IMR-90 (cell line): Measurements from ENCODE around the gene CALN1. TPM values are rescaled to one million over a fixed set of nuclear protein-coding genes. Genes with fewer than 3 reads are reported as not detected.

Experiments
- ATAC-seq: fragments of 200-7000 bp; cut with Tn5 transposase; 2 replicates; pipeline ENCODE4 v1.9.1; 2020; ENCODE audit warnings: low read depth, mild to moderate bottlenecking, moderate library complexity
- BruUV-seq: library from RNA; stranded (reverse); fragments of 400-500 nt; replicated peaks from 2 replicates; lab custom pipeline; 2021; lab: Mats Ljungman, UMichigan
- CTCF ChIA-PET: fragments of 300-600 bp; formaldehyde crosslinking; extraction: SDS; loops from one replicate; lab custom pipeline; 2021; ENCODE audit warnings: antibody characterized with exemption; lab: Yijun Ruan, JAX
- POLR2A ChIA-PET: fragments of 300-600 bp; sonication (Branson Sonifier 250); formaldehyde crosslinking; loops from one replicate; lab custom pipeline; 2022; ENCODE audit warnings: antibody characterized with exemption; ENCODE audit not compliant: unreplicated experiment; lab: Charles Lee
- DNase-seq: peaks from one replicate; pipeline ENCODE4 v3.0.0; 2013
- H2AFZ ChIP-seq: replicated peaks from 2 replicates; pipeline ENCODE3; 2013; ENCODE audit warnings: low read length, mild to moderate bottlenecking; ENCODE audit not compliant: poor library complexity
- H2AK5ac ChIP-seq: 2 replicates; pipeline ENCODE4 v1.6.1; 2013; ENCODE audit warnings: low read depth, low read length, inconsistent platforms
- H2AK9ac ChIP-seq: replicated peaks from 2 replicates; pipeline ENCODE3; 2013; ENCODE audit warnings: mild to moderate bottlenecking, low read depth, low read length, moderate library complexity; ENCODE audit not compliant: poor library complexity
- H2BK120ac ChIP-seq: 2 replicates; pipeline ENCODE4 v1.6.1; 2013; ENCODE audit warnings: low read depth, low read length, inconsistent platforms
- H2BK15ac ChIP-seq: 3 replicates; pipeline ENCODE4 v1.6.1; 2013; ENCODE audit warnings: low read depth, low read length, inconsistent platforms
- H2BK20ac ChIP-seq: 2 replicates; pipeline ENCODE4 v1.6.1; 2013; ENCODE audit warnings: low read depth, mild to moderate bottlenecking, inconsistent platforms, low read length, moderate library complexity
- H2BK5ac ChIP-seq: 2 replicates; pipeline ENCODE4 v1.6.1; 2013; ENCODE audit warnings: mild to moderate bottlenecking, low read depth, low read length, inconsistent platforms; ENCODE audit not compliant: poor library complexity, severe bottlenecking
- H3K14ac ChIP-seq: replicated peaks from 2 replicates; pipeline ENCODE4 v1.6.1; 2013; ENCODE audit warnings: low read depth, low read length, inconsistent platforms
- H3K18ac ChIP-seq: 2 replicates; pipeline ENCODE4 v1.6.1; 2013; ENCODE audit warnings: low read depth, low read length, control low read depth
- H3K23ac ChIP-seq: 2 replicates; pipeline ENCODE4 v1.6.1; 2013; ENCODE audit warnings: low read depth, low read length, inconsistent platforms
- H3K27ac ChIP-seq: 2 replicates; pipeline ENCODE4 v1.5.1; 2013; ENCODE audit warnings: mild to moderate bottlenecking, control low read depth, low read length; ENCODE audit not compliant: insufficient read depth
- H3K27me3 ChIP-seq: 2 replicates; pipeline ENCODE4 v1.6.1; 2013; ENCODE audit warnings: low read length; ENCODE audit not compliant: control insufficient read depth, insufficient read depth
- H3K36me3 ChIP-seq: 2 replicates; pipeline ENCODE4 v1.6.1; 2013; ENCODE audit warnings: low read length, mixed read lengths; ENCODE audit not compliant: control insufficient read depth, insufficient read depth
- H3K4ac ChIP-seq: 2 replicates; pipeline ENCODE4 v1.6.1; 2013; ENCODE audit warnings: low read depth, low read length, inconsistent platforms
- H3K4me1 ChIP-seq: 2 replicates; pipeline ENCODE4 v1.6.1; 2013; ENCODE audit warnings: low read length, mixed read lengths; ENCODE audit not compliant: control insufficient read depth, insufficient read depth
- H3K4me2 ChIP-seq: 2 replicates; pipeline ENCODE4 v1.6.1; 2013; ENCODE audit warnings: low read depth, mild to moderate bottlenecking, control low read depth, low read length, moderate library complexity
- H3K4me3 ChIP-seq: 2 replicates; pipeline ENCODE4 v1.5.1; 2013; ENCODE audit warnings: low read depth, mild to moderate bottlenecking, control low read depth, low read length, moderate library complexity; ENCODE audit not compliant: insufficient read depth
- H3K56ac ChIP-seq: 2 replicates; pipeline ENCODE4 v1.6.1; 2013; ENCODE audit warnings: low read length, inconsistent platforms; ENCODE audit not compliant: insufficient read depth; ENCODE audit errors: extremely low read depth
- H3K79me1 ChIP-seq, 2 experiments: 2 replicates each; pipeline ENCODE4 v1.6.1; 2013; ENCODE audit warnings: low read length in 2 of 2, inconsistent platforms in 1 of 2, low read depth in 1 of 2
- H3K9ac ChIP-seq: 2 replicates; pipeline ENCODE4 v1.6.1; 2013; ENCODE audit warnings: low read depth, low read length, control low read depth
- H3K9me1 ChIP-seq: 2 replicates; pipeline ENCODE4 v1.6.1; 2013; ENCODE audit warnings: low read length, inconsistent platforms; ENCODE audit not compliant: insufficient read depth
- H3K9me3 ChIP-seq: 2 replicates; pipeline ENCODE4 v1.6.1; 2013; ENCODE audit warnings: low read length; ENCODE audit not compliant: control insufficient read depth, insufficient read depth
- H4K20me1 ChIP-seq: 2 replicates; pipeline ENCODE4 v1.6.1; 2013; ENCODE audit warnings: low read length, inconsistent platforms; ENCODE audit not compliant: insufficient read depth
- H4K5ac ChIP-seq: 2 replicates; pipeline ENCODE4 v1.6.1; 2013; ENCODE audit warnings: mild to moderate bottlenecking, low read depth, low read length, control low read depth
- H4K8ac ChIP-seq, 2 experiments: 2 replicates each; pipeline ENCODE4 v1.6.1; 2013; ENCODE audit warnings: low read depth in 2 of 2, low read length in 2 of 2, control low read depth in 1 of 2, inconsistent platforms in 1 of 2
- H4K91ac ChIP-seq: 2 replicates; pipeline ENCODE4 v1.6.1; 2013; ENCODE audit warnings: low read depth, low read length, inconsistent platforms; ENCODE audit not compliant: insufficient read depth
- CEBPB ChIP-seq: IDR thresholded peaks from 2 replicates; pipeline ENCODE4 v1.6.1; 2012; ENCODE audit warnings: low read depth, low read length, improper control_type of control experiment
- WGBS, 2 experiments: methylation state at CpG; one replicate each; pipeline versions ENCODE4 v1.1.5 to v1.1.7; 2013; ENCODE audit warnings: missing lambda C conversion rate in 2 of 2; ENCODE audit not compliant: insufficient read length in 1 of 2; ENCODE audit errors: extremely low coverage in 2 of 2; 5-methylcytosine and 5-hydroxymethylcytosine counted together
- dilution Hi-C: fragments of 300-500 bp; cut with HindIII; formaldehyde crosslinking; loops from one replicate; pipeline ENCODE4 v1.14.3; 2018; ENCODE audit warnings: low sequenced_read_pairs; ENCODE audit not compliant: unreplicated experiment
- in situ Hi-C: fragments of 300-500 bp; cut with MboI; formaldehyde crosslinking; loops from 3 replicates; pipeline ENCODE4 v1.14.3; 2019; ENCODE audit warnings: low sequenced_read_pairs, inconsistent platforms, mixed read lengths
- intact Hi-C: fragments of 100-400 bp; cut with micrococcal nuclease; formaldehyde crosslinking; loops from 2 replicates; pipeline ENCODE4 v1.10.0; 2022
- polyA plus RNA-seq, 3 experiments: library from polyadenylated mRNA; depleted of rRNA; stranded (reverse); fragments of >200 nt; gene quantifications; 2 replicates each; pipeline ENCODE4 v1.2.3, GENCODE V29; 2012; ENCODE audit warnings: low replicate concordance in 1 of 3
- total RNA-seq: library from RNA; depleted of rRNA; stranded (reverse); fragments of >200 nt; gene quantifications from 2 replicates; pipeline ENCODE4 v1.2.3, GENCODE V29; 2012
- TF ChIP-seq, protein P1 (sequence below): fragments of 150-350 bp; IDR thresholded peaks from 2 replicates; pipeline ENCODE4 v1.6.1; 2017; ENCODE audit warnings: mild to moderate bottlenecking, antibody characterized with exemption, low read length, low read depth

The CALN1 gene
- total and polyA plus RNA-seq, 2 of the 4 experiments (the other 2 are of a cell fraction) = not detected

DNA sequence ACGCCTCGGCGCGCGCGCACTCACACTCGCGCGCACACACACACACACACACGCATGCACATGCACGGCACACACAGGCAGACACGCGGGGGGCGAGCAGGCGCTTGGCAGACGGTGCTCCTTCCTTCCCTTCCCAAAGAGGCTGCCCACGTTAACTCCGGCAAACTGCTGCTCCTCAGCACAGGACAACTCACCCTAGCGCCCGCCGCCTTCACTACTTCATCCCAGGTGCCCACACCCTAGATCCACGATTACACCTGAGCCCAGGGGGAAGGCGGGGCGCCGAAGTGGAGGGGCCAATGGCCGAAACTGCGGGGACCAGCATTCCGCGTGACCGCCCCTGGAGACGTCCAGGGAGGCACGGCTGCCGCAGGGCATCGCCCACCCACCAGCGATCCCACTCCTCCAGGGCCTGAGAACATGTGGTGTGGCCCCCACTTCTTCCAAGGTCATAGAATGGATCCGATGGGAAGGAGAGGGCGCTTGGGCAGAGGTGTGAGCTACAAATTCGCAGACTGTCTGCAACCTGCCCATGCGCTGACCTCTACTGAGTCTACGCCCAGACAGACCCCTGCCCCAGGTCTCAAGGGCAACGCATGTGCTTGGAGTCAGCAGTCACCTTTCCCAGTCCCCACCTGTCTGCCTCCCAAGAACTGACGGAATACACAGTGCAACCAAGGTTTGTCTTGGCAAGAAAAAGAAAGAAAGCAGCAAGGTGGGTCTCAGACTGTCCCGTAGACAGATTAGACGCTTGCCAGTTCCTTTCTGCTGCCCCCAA lies 74.6 kb downstream of the CALN1 start:
- Histone ChIP-seq H4K20me1 (no peaks in the 10 kb centered on the region), H2BK120ac (no peak overlapping the region), H2BK15ac (no peak overlapping the region), H2BK5ac (no peak overlapping the region), H3K27ac (no peak overlapping the region), H3K27me3 (no peaks in the 10 kb centered on the region), H3K18ac (no peak overlapping the region), H3K56ac (no peak overlapping the region), H2AFZ (no peak overlapping the region), H2BK20ac (no peak overlapping the region), H4K5ac (no peak overlapping the region), H3K4ac (no peak overlapping the region), H2AK9ac (no peak overlapping the region), H3K4me2 (no peak overlapping the region), H3K23ac (no peak overlapping the region), H3K14ac (no peak overlapping the region), H3K36me3 (no peaks in the 10 kb centered on the region), H3K4me3 (no peak overlapping the region), H2AK5ac (no peak overlapping the region), H4K91ac (no peak overlapping the region), H3K9me1 (no peaks in the 10 kb centered on the region), H4K8ac (no peak overlapping the region), H3K4me1 (no peaks in the 10 kb centered on the region), H3K79me1 (no peaks in the 10 kb centered on the region), H3K9ac (no peak overlapping the region), H3K9me3 (0 out of 2 replicates have a peak, but pooled peaks cover 8% of the 10 kb centered on the region)
- in situ Hi-C loops = no loop called here
- POLR2A ChIA-PET = no interaction called here
- BruUV-seq = no TSS peak
- CTCF ChIA-PET = no interaction called here
- ATAC-seq (no peak), DNase-seq (no peak)
- TF ChIP-seq, protein P1, sequence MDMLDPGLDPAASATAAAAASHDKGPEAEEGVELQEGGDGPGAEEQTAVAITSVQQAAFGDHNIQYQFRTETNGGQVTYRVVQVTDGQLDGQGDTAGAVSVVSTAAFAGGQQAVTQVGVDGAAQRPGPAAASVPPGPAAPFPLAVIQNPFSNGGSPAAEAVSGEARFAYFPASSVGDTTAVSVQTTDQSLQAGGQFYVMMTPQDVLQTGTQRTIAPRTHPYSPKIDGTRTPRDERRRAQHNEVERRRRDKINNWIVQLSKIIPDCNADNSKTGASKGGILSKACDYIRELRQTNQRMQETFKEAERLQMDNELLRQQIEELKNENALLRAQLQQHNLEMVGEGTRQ = no peak
- no peak for TF ChIP-seq CEBPB
- no CpG with 5 or more reads among the region's 44 CpGs for WGBS, 2 experiments
- intact Hi-C loops = no loop called here
- dilution Hi-C loops = no loop called here
